HCT116 (cell line): ENCODE results near the gene SIT1. TPM values are rescaled to one million over a fixed set of nuclear protein-coding genes. Genes with fewer than 3 reads are reported as not detected.

Experiments used
- ATAC-seq: fragments of 200-7000 bp; cut with Tn5 transposase; 2 replicates; pipeline ENCODE4 v1.9.1; 2020; ENCODE audit warnings: mild to moderate bottlenecking, moderate library complexity
- BruUV-seq: library from RNA; stranded (reverse); fragments of 400-500 nt; replicated peaks from 2 replicates; lab custom pipeline; 2021; lab: Mats Ljungman, UMichigan
- CTCF ChIA-PET: fragments of 300-600 bp; sonication (Branson Sonifier 250); formaldehyde crosslinking; loops from one replicate; lab custom pipeline; 2021; ENCODE audit warnings: antibody characterized with exemption; lab: Charles Lee
- POLR2A ChIA-PET: fragments of 300-600, 350-600 bp; sonication (Branson Sonifier 250); formaldehyde crosslinking; loops from one replicate; lab custom pipeline; 2021; ENCODE audit warnings: antibody characterized with exemption; lab: Charles Lee
- RAD21 ChIA-PET, 2 experiments: fragments of 300-600 bp; sonication (Branson Sonifier 250); formaldehyde crosslinking; loops; one replicate each; lab custom pipeline; 2023; ENCODE audit warnings: low total read pairs in 2 of 2; ENCODE audit not compliant: uncharacterized antibody in 2 of 2, unreplicated experiment in 2 of 2, low non-redundant PET in 1 of 2; lab: Charles Lee
- DNase-seq: peaks from one replicate; pipeline ENCODE4 v3.0.0-alpha.2; 2010; ENCODE audit warnings: low read depth, low spot score
- H2AFZ ChIP-seq: fragments of 200-600 bp; shearing (Covaris generic), sonication (generic); 2 replicates; pipeline ENCODE4 v1.6.1; 2017; ENCODE audit warnings: low read depth, mixed run types, mixed read lengths, antibody characterized with exemption, low read length; ENCODE audit not compliant: poor library complexity, severe bottlenecking
- H3K27ac ChIP-seq: 2 replicates; pipeline ENCODE4 v1.5.1; 2012; ENCODE audit warnings: low read depth, low read length
- H3K27me3 ChIP-seq: fragments of 200-600 bp; sonication (generic); 2 replicates; pipeline ENCODE4 v1.6.1; 2016; ENCODE audit warnings: mixed run types, low read length, mixed read lengths; ENCODE audit not compliant: insufficient read depth
- H3K36me3 ChIP-seq, 2 experiments: fragments of 200-500 bp in 1 of 2; fragments of 200-600 bp in 1 of 2; sonication (Bioruptor generic) in 1 of 2; sonication (generic) in 1 of 2; 2 replicates each; pipeline versions ENCODE4 v1.5.1 to v1.6.1; 2014 to 2016; ENCODE audit warnings: low read length in 2 of 2, inconsistent platforms in 1 of 2, mixed read lengths in 1 of 2, mixed run types in 1 of 2; ENCODE audit not compliant: insufficient read depth in 2 of 2, control insufficient read depth in 1 of 2
- H3K4me1 ChIP-seq, 2 experiments: fragments of 200-600 bp in 1 of 2; sonication (generic) in 1 of 2; 2 replicates each; pipeline versions ENCODE4 v1.5.1 to v1.6.1; 2012 to 2017; ENCODE audit warnings: low read length in 2 of 2, inconsistent platforms in 1 of 2, mild to moderate bottlenecking in 1 of 2, mixed read lengths in 1 of 2, mixed run types in 1 of 2, moderate library complexity in 1 of 2; ENCODE audit not compliant: insufficient read depth in 2 of 2, control insufficient read depth in 1 of 2
- H3K4me2 ChIP-seq: fragments of 200-600 bp; sonication (generic); 2 replicates; pipeline ENCODE4 v1.6.1; 2017; ENCODE audit warnings: mixed run types, low read length, mixed read lengths
- H3K4me3 ChIP-seq, 2 experiments: fragments of 200-600 bp in 1 of 2; sonication (generic) in 1 of 2; replicated peaks in 1 of 2; 2 replicates each; pipeline ENCODE4 v1.5.1; 2011 to 2016; ENCODE audit warnings: low read length in 2 of 2, control low read depth in 1 of 2, low read depth in 1 of 2, mild to moderate bottlenecking in 1 of 2, mixed read lengths in 1 of 2, mixed run types in 1 of 2
- H3K79me2 ChIP-seq: fragments of 200-600 bp; sonication (generic); 2 replicates; pipeline ENCODE4 v1.6.1; 2017; ENCODE audit warnings: mild to moderate bottlenecking, mixed run types, low read length, moderate library complexity, mixed read lengths; ENCODE audit not compliant: insufficient read depth
- H3K9ac ChIP-seq: fragments of 200-600 bp; sonication (generic); 2 replicates; pipeline ENCODE4 v1.6.1; 2016; ENCODE audit warnings: low read length, mixed read lengths
- H3K9me2 ChIP-seq: fragments of 200-600 bp; sonication (generic), shearing (Covaris generic); 2 replicates; pipeline ENCODE4 v1.6.1; 2017; ENCODE audit warnings: mixed run types, mild to moderate bottlenecking, moderate library complexity; ENCODE audit not compliant: insufficient read depth
- H3K9me3 ChIP-seq, 2 experiments: fragments of 200-500 bp in 1 of 2; fragments of 200-600 bp in 1 of 2; sonication (Bioruptor generic) in 1 of 2; sonication (generic) in 1 of 2; 2 replicates each; pipeline ENCODE4 v1.6.1; 2014 to 2017; ENCODE audit warnings: low read length in 2 of 2, mixed read lengths in 2 of 2, inconsistent platforms in 1 of 2, low read depth in 1 of 2, mild to moderate bottlenecking in 1 of 2, mixed run types in 1 of 2, moderate library complexity in 1 of 2; ENCODE audit not compliant: control insufficient read depth in 1 of 2, insufficient read depth in 1 of 2
- H4K20me1 ChIP-seq: fragments of 200-600 bp; sonication (generic), shearing (Covaris generic); 2 replicates; pipeline ENCODE4 v1.6.1; 2017; ENCODE audit warnings: mixed run types, mild to moderate bottlenecking, moderate library complexity; ENCODE audit not compliant: insufficient read depth
- ATF3 ChIP-seq: IDR thresholded peaks from 2 replicates; pipeline ENCODE4 v1.6.1; 2012
- CEBPB ChIP-seq: IDR thresholded peaks from 2 replicates; pipeline ENCODE4 v1.6.1; 2012; ENCODE audit warnings: low read depth
- CTCF ChIP-seq, 3 experiments: fragments of 200-600 bp in 1 of 3; sonication (generic) in 1 of 3; IDR thresholded peaks in 2 of 3; conservative IDR thresholded peaks in 1 of 3; 2 replicates each; pipeline ENCODE4 v1.5.1; 2012 to 2017; ENCODE audit warnings: low read depth in 2 of 3, low read length in 2 of 3, antibody characterized with exemption in 1 of 3, borderline replicate concordance in 1 of 3, control low read depth in 1 of 3, mild to moderate bottlenecking in 1 of 3, mixed read lengths in 1 of 3, mixed run types in 1 of 3, moderate library complexity in 1 of 3; ENCODE audit not compliant: insufficient read depth in 1 of 3
- EGR1 ChIP-seq: IDR thresholded peaks from 2 replicates; pipeline ENCODE4 v1.6.1; 2012; ENCODE audit warnings: low read depth
- ELF1 ChIP-seq: IDR thresholded peaks from 2 replicates; pipeline ENCODE4 v1.6.1; 2012; ENCODE audit warnings: low read depth, borderline replicate concordance
- EZH2phosphoT487 ChIP-seq: fragments of 200-600 bp; IDR thresholded peaks from 2 replicates; pipeline ENCODE4 v1.6.1; 2018; ENCODE audit warnings: antibody characterized with exemption, borderline replicate concordance
- JUND ChIP-seq: IDR thresholded peaks from 2 replicates; pipeline ENCODE4 v1.6.1; 2012
- MAX ChIP-seq: IDR thresholded peaks from 2 replicates; pipeline ENCODE4 v1.6.1; 2012
- POLR2A ChIP-seq: IDR thresholded peaks from 2 replicates; pipeline ENCODE4 v1.7.0; 2011; ENCODE audit warnings: borderline replicate concordance; ENCODE audit not compliant: insufficient read depth, insufficient read length; ENCODE audit errors: extremely low read depth
- POLR2AphosphoS5 ChIP-seq: IDR thresholded peaks from 2 replicates; pipeline ENCODE4 v1.6.1; 2011; ENCODE audit warnings: mild to moderate bottlenecking, low read depth, low read length, moderate library complexity
- REST ChIP-seq: IDR thresholded peaks from 2 replicates; pipeline ENCODE4 v1.6.1; 2012; ENCODE audit warnings: low read depth
- SIN3A ChIP-seq: IDR thresholded peaks from 2 replicates; pipeline ENCODE4 v1.6.1; 2012; ENCODE audit warnings: low read depth
- YY1 ChIP-seq: IDR thresholded peaks from 2 replicates; pipeline ENCODE4 v1.6.1; 2011; ENCODE audit warnings: low read length, low read depth, moderate library complexity, mild to moderate bottlenecking; ENCODE audit not compliant: insufficient replicate concordance; ENCODE audit errors: extremely low read depth
- ZBTB33 ChIP-seq: IDR thresholded peaks from 2 replicates; pipeline ENCODE4 v1.6.1; 2011; ENCODE audit warnings: mild to moderate bottlenecking, low read length, moderate library complexity; ENCODE audit not compliant: insufficient replicate concordance; ENCODE audit errors: extremely low read depth
- ZFX ChIP-seq: fragments of 450-650 bp; IDR thresholded peaks from 2 replicates; pipeline ENCODE4 v1.6.1; 2017
- intact Hi-C: fragments of 100-400 bp; cut with micrococcal nuclease; formaldehyde crosslinking; loops from 2 replicates; pipeline ENCODE4 v1.10.0; 2022
- total RNA-seq: library from RNA; stranded (reverse); gene quantifications from one replicate; pipeline ENCODE4 v1.2.1, GENCODE V29; 2021; ENCODE audit not compliant: unreplicated experiment

SIT1 gene
- total RNA-seq, 1 experiment from 2014 or later: not detected

- no peak for TF ChIP-seq ATF3
- no peak for TF ChIP-seq POLR2A
Observed at GRCh38 chr9:35606726-35607125, 44.0 kb downstream of the SIT1 start (continued).

GRCh38 chr9:35606138-35606504, 44.6 kb downstream of the SIT1 start:
- H3K79me2 ChIP-seq: peaks cover 21% of the 10 kb centered on the region; the same call in 1 of the 2 replicates
- no peaks in the 10 kb centered on the region for H3K9me3 ChIP-seq
- POLR2A ChIA-PET: no interaction called here
- TSS peak; percentile 50 for BruUV-seq
- peak overlapping the region; percentile 75 for H3K9ac ChIP-seq
- no peak for TF ChIP-seq SIN3A
- TF ChIP-seq CEBPB: no peak
- no peak for TF ChIP-seq ZFX
- TF ChIP-seq MAX: no peak
- TF ChIP-seq REST: no peak
- TF ChIP-seq EGR1: no peak
- TF ChIP-seq JUND: no peak
- no peak for TF ChIP-seq YY1
- TF ChIP-seq ZBTB33: no peak
- no peak for TF ChIP-seq EZH2phosphoT487
- no peak for TF ChIP-seq CTCF (IDR thresholded peaks at IDR 0.05 in 2 of 3, conservative IDR thresholded peaks at IDR 0.05 in 1 of 3; ENCODE audit: borderline replicate concordance in 1 of 3, insufficient read depth in 1 of 3, low read depth in 2 of 3, low read length in 2 of 3)
- TF ChIP-seq POLR2AphosphoS5: no peak
- no peak for TF ChIP-seq ELF1
- intact Hi-C loops: no loop called here
- H3K27me3 ChIP-seq: no peaks in the 10 kb centered on the region
- no peak overlapping the region for H2AFZ ChIP-seq
- H3K4me1 ChIP-seq: peaks cover 15 to 30% of the 10 kb centered on the region in 2 experiments; a peak in 3 of 4 replicates
- CTCF ChIA-PET: no interaction called here
- H4K20me1 ChIP-seq: no peaks in the 10 kb centered on the region
- peak overlapping the region; percentile 82 for H3K27ac ChIP-seq
- DNase-seq: no peak
- H3K36me3 ChIP-seq: peaks cover 3 to 12% of the 10 kb centered on the region in 2 experiments; a peak in 3 of 4 replicates
- ATAC-seq: no peak
- RAD21 ChIA-PET: no interaction called here
- peak overlapping the region; percentile 92 for H3K4me2 ChIP-seq
- peak overlapping the region; percentile 76 to 85 for H3K4me3 ChIP-seq
- H3K9me2 ChIP-seq: no peaks in the 10 kb centered on the region
